Erythroblast (primary cell): ENCODE data around the gene CUL1.

Source experiments
- DNase-seq, 2 experiments: peaks; one replicate each; lab custom pipeline; 2025; lab: John Stamatoyannopoulos, UW
- GATA1 ChIP-seq: IDR thresholded peaks from 2 replicates; pipeline ENCODE4 v1.6.1; 2011; ENCODE audit warnings: low read depth, mild to moderate bottlenecking, control low read depth, low read length, moderate library complexity
- POLR2A ChIP-seq: IDR thresholded peaks from 2 replicates; pipeline ENCODE4 v1.6.1; 2011; ENCODE audit warnings: mild to moderate bottlenecking, low read length

The CUL1 gene

GRCh38 chr7:148735967-148736366 is 37.3 kb downstream of the CUL1 start:
- no peak for TF ChIP-seq POLR2A
- no peak for TF ChIP-seq GATA1
- no peak for DNase-seq

- DNase-seq = peak; percentile 41 to 64
- TF ChIP-seq POLR2A (no peak), GATA1 (no peak)
Measured at GRCh38 chr7:148738737-148739535, 40.2 kb downstream of the CUL1 start.

DNA sequence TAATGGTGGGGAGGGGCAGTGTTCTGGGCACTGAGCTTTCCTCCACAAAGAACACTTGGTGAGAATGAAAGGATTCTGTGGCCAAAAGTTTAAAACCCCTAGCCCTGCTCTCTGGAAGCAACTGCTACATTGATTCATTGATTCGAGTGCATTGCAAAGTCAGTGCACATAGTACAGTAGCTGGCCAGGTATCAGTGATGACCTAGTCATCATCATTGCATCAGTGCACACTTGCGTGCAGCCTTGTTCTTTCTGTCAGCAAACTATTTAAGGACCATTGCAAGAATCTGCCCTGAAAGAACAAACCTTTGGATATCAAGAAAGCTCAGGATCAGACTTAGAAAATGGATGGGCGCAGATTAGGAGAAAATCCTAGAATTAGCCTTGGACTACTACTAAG is 47.4 kb downstream of the CUL1 start:
- TF ChIP-seq GATA1 (no peak), POLR2A (no peak)
- DNase-seq = no peak

- TF ChIP-seq GATA1 (no peak), POLR2A (no peak)
- no peak for DNase-seq
Measured at GRCh38 chr7:148747274-148747673, 48.6 kb downstream of the CUL1 start.

GRCh38 chr7:148750442-148751355 is 52.0 kb downstream of the CUL1 start:
- DNase-seq = no peak
- TF ChIP-seq GATA1 (no peak), POLR2A (no peak)

DNA sequence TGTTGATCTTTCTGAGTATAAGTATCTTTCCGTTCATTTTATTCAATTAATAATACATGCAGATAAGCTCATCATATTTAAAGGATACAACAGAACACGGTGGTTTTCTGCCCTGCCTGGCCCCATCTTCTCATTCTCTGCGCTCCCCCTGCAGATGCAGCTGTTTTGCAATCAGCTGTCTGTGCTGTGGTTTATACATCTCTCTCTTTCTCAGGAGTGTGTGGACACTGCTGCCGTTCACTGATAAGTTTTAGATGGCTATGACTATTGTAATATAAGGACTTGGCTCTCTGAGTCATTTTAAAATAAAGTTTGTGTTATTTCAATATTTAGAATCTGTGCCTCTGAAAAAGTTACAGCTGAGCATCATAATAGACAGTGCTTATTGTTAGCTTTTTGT is 54.5 kb downstream of the CUL1 start:
- TF ChIP-seq GATA1 (no peak), POLR2A (no peak)
- DNase-seq = peak; percentile 15 to 44

GRCh38 chr7:148754912-148755311 is 56.2 kb downstream of the CUL1 start:
- DNase-seq = no peak
- TF ChIP-seq GATA1 (no peak), POLR2A (no peak)

GRCh38 chr7:148761499-148762278 is 63.0 kb downstream of the CUL1 start:
- no peak for DNase-seq
- TF ChIP-seq POLR2A = no peak
- no peak for TF ChIP-seq GATA1

- no peak for TF ChIP-seq GATA1
- TF ChIP-seq POLR2A = no peak
- DNase-seq = no peak
Measured at GRCh38 chr7:148763622-148764021, 64.9 kb downstream of the CUL1 start.

GRCh38 chr7:148770004-148770403 is 71.3 kb downstream of the CUL1 start:
- TF ChIP-seq POLR2A (no peak), GATA1 (no peak)

DNA sequence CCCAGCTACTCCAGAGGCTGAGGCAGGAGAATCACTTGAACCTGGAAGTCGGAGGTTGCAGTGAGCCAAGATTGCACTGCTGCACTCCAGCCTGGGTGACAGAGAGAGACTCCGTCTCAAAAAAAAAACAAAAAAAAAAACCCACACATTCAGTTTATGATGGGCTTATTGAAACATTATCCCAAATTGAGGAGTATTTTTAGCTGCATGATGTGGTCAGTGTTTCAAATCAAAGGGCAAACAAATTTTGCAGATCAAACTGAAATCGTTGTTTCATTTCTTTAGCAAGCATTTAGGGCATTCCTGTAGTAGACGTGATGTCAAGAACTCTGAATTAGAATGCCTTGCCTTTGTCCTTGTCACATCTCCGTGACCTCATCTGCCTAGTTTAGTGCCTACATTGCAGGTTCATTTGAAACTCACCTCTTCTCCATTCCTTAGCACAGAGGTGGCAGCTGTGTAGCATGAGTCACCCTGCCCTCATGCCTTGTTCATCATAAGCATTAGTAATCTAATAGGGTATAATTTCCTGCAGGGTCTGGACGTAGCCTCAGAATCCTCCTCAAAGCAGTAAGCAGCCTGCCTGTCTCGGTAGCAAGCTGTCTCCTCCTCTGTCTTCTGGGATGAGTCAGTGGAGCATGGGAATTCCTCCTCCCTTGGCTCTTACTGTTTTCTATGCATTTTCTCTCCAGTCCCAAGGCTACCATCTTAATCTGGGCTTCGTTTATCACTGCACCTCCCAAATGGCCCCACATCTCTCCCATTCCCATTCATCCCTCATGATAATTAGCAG is 73.8 kb downstream of the CUL1 start:
- TF ChIP-seq POLR2A = no peak
- TF ChIP-seq GATA1 = no peak
- DNase-seq = no peak

More at GRCh38 chr7:148770004-148770403, 71.3 kb downstream of the CUL1 start:
- DNase-seq = no peak

DNA sequence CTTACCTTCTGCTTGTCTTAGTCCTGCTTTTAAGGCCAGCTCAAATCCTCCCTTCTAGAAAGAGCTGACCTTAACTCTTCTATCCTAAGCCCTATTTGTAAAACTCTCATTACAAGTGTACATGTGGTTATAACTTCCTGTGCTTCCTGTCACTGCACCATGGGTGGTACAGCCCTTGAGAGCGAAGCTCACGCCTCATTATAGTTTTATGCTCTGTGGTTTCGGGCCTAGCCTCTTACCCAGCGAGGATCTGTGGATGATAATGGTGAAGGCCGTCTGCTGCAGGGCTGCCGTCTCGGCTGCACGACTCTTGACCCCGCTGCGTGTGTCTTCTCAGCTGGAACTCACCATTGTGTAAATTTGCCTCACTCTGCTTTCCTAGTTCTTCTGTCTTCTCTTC is 74.6 kb downstream of the CUL1 start:
- no peak for TF ChIP-seq GATA1
- no peak for TF ChIP-seq POLR2A
- DNase-seq = no peak

GRCh38 chr7:148774471-148774870 is 75.8 kb downstream of the CUL1 start:
- DNase-seq = no peak
- no peak for TF ChIP-seq POLR2A

DNA sequence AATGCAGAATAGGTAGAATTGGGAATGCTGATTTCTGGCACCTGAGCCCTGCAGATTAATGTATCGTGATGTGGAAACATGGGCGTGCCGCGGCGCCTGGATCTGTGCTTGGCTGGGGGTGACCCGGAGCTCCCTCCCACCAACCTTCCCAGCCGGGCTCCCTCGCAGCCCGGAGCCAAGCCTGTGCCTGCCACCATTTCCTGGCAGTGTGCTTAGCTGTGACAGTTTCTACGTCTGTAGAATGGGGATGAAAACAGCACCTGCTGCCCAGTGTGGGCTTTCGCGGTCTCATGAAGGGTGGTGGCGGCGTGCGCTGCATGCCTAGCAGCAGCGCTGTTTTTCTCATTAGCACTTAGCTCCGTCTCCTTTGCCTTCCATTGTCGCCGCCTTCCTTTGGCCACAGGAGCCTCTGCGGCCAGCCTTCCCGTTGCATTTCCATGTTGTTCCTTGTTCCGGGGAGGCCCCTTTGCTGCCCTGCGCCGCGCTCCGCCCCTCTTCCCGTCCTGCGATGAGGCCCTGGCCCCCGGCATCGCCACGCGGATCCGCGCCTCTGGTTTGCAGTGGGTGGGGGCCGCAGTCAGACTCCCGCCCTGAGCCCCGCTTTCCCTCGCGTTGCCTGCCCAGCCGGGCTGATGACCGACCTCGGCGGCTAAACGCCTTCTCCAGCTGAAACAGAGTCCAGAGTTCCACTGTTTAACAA is 84.2 kb downstream of the CUL1 start:
- DNase-seq = no peak
- TF ChIP-seq POLR2A = no peak
- TF ChIP-seq GATA1 = no peak
